ENCODE data around the gene CNKSR3. TPM values are rescaled to one million over a fixed set of nuclear protein-coding genes. Genes with fewer than 3 reads are reported as not detected.

Gene CNKSR3
- total RNA-seq (under 1 TPM; 0.50 to 0.62 TPM), polyA plus RNA-seq (not detected)

- DNase-seq, result peak in 1 of 5 donors; percentile 1
- no peak within 1 kb of the TSS for H3K27ac Mint-ChIP-seq
- H3K36me3 ChIP-seq (ENCODE audit: insufficient read depth, low read length), result no peaks in the 10 kb centered on the region
- H3K4me1 Mint-ChIP-seq, result peaks cover 10 to 16% (median 12%) of the 10 kb centered on the region in 3 donors
- ChIA-PET CTCF (no interaction called here), POLR2A (no interaction called here)
- no peaks in the 10 kb centered on the region for H3K27me3 ChIP-seq (ENCODE audit: insufficient read depth, low read length, poor library complexity, severe bottlenecking)
- no peaks in the 10 kb centered on the region for H3K36me3 Mint-ChIP-seq
- no peaks in the 10 kb centered on the region for H3K9me3 Mint-ChIP-seq
- H3K27ac ChIP-seq (ENCODE audit: low read depth, low read length), result peak within 1 kb of the TSS; percentile 7
- peak within 1 kb of the TSS; percentile 27 to 75 (median 64) for H3K4me3 Mint-ChIP-seq
- no peaks in the 10 kb centered on the region for H3K9me3 ChIP-seq (ENCODE audit: low read length)
- H3K4me3 ChIP-seq (ENCODE audit: low read length), result no peak within 1 kb of the TSS
- H3K4me1 ChIP-seq (ENCODE audit: insufficient read depth, low read length), result no peaks in the 10 kb centered on the region
- H3K27me3 Mint-ChIP-seq, result peaks cover 36 to 68% of the 10 kb centered on the region in 2 donors
These were observed at the start of gene CNKSR3 for GRCh38 chr6:154510144-154510905. TSS of gene CNKSR3 (minus strand) at chr6:154510685. CDS start at chr6:154510114, 571 bp downstream.

- Histone ChIP-seq H3K36me3 (ENCODE audit: insufficient read depth, low read length) (no peaks in the 10 kb centered on the region), H3K27me3 (ENCODE audit: insufficient read depth, low read length, poor library complexity, severe bottlenecking) (no peaks in the 10 kb centered on the region), H3K4me3 (ENCODE audit: low read length) (no peak overlapping the region), H3K9me3 (ENCODE audit: low read length) (no peaks in the 10 kb centered on the region), H3K4me1 (ENCODE audit: insufficient read depth, low read length) (no peaks in the 10 kb centered on the region), H3K27ac (ENCODE audit: low read depth, low read length) (no peak overlapping the region)
- no peaks in the 10 kb centered on the region for H3K36me3 Mint-ChIP-seq
- H3K9me3 Mint-ChIP-seq, result no peaks in the 10 kb centered on the region
- peaks cover 7 to 17% of the 10 kb centered on the region in 2 donors for H3K27me3 Mint-ChIP-seq
- POLR2A ChIA-PET, result no interaction called here
- no peak overlapping the region for H3K4me3 Mint-ChIP-seq
- CTCF ChIA-PET, result no interaction called here
- H3K27ac Mint-ChIP-seq, result no peak overlapping the region
- DNase-seq, result no peak
- no peaks in the 10 kb centered on the region for H3K4me1 Mint-ChIP-seq
These were observed 48.5 kb upstream of the CNKSR3 start for GRCh38 chr6:154558984-154559383.

GRCh38 chr6:154558513-154558912 is 48.0 kb upstream of the CNKSR3 start:
- Mint-ChIP-seq H3K4me3 (no peak overlapping the region), H3K36me3 (no peaks in the 10 kb centered on the region), H3K4me1 (no peaks in the 10 kb centered on the region), H3K9me3 (no peaks in the 10 kb centered on the region), H3K27me3 (peaks cover 7 to 19% of the 10 kb centered on the region in 2 donors), H3K27ac (no peak overlapping the region)
- no peak overlapping the region for H3K27ac ChIP-seq (ENCODE audit: low read depth, low read length)
- DNase-seq, result no peak
- CTCF ChIA-PET, result no interaction called here
- H3K9me3 ChIP-seq (ENCODE audit: low read length), result no peaks in the 10 kb centered on the region
- H3K4me3 ChIP-seq (ENCODE audit: low read length), result no peak overlapping the region
- H3K4me1 ChIP-seq (ENCODE audit: insufficient read depth, low read length), result no peaks in the 10 kb centered on the region
- POLR2A ChIA-PET, result no interaction called here
- H3K27me3 ChIP-seq (ENCODE audit: insufficient read depth, low read length, poor library complexity, severe bottlenecking), result no peaks in the 10 kb centered on the region
- H3K36me3 ChIP-seq (ENCODE audit: insufficient read depth, low read length), result no peaks in the 10 kb centered on the region

DNA sequence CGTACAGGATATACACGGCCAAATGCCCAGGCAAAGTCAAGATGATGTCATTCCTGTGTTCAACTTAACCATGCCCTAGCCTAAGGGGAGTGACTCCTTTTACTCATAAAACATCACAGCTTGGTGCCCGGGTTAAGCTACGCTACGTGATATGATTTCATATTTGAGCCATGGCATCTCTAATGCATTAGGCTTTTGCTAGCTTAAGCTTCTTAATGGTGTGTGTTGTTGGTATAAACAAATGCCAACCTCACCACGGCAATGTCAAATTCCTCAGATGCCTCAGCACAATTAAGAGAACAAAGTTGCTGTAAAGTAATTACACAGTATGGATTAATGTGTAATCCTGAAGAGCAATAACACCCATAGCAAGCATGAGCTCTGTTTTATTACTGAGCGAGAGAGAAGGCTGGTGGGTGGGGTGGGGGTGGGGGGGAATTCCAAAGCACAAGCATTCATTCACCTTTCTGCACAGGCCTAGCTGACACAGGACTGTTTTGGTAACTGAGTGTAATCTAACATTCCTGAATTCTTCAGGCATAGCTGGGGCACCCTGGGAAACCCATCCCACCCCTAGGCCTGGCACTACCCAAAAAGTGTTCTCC is 44.7 kb upstream of the CNKSR3 start:
- POLR2A ChIA-PET, result no interaction called here
- Mint-ChIP-seq H3K36me3 (no peaks in the 10 kb centered on the region), H3K9me3 (no peaks in the 10 kb centered on the region), H3K4me3 (no peak overlapping the region), H3K4me1 (no peaks in the 10 kb centered on the region), H3K27ac (no peak overlapping the region), H3K27me3 (peaks cover 4 to 9% of the 10 kb centered on the region in 2 donors)
- H3K27me3 ChIP-seq (ENCODE audit: insufficient read depth, low read length, poor library complexity, severe bottlenecking), result no peaks in the 10 kb centered on the region
- H3K9me3 ChIP-seq (ENCODE audit: low read length), result no peaks in the 10 kb centered on the region
- no peak overlapping the region for H3K4me3 ChIP-seq (ENCODE audit: low read length)
- H3K27ac ChIP-seq (ENCODE audit: low read depth, low read length), result no peak overlapping the region
- no peaks in the 10 kb centered on the region for H3K4me1 ChIP-seq (ENCODE audit: insufficient read depth, low read length)
- H3K36me3 ChIP-seq (ENCODE audit: insufficient read depth, low read length), result no peaks in the 10 kb centered on the region
- no peak for DNase-seq
- CTCF ChIA-PET, result no interaction called here

DNA sequence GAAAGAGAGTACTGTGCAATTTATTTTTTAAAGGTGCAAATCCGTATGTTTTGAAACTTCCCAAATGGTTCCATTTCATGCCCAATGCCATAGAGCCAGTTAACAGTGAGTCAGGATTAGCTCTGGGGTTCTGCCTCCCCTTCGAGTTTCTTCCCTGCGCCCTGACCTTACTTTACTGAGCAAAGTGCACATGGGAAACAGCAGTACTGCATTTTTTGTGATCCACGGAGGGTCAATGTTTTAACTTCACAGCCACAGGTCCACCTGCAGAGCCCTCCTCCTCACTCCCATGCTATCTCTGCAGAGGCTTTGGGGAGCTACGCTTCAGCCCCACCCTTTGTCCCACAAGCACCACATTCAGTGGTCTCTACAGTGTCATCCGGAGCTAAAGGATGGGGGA is 44.0 kb upstream of the CNKSR3 start:
- no peak for DNase-seq
- Histone ChIP-seq H3K36me3 (ENCODE audit: insufficient read depth, low read length) (no peaks in the 10 kb centered on the region), H3K27me3 (ENCODE audit: insufficient read depth, low read length, poor library complexity, severe bottlenecking) (no peaks in the 10 kb centered on the region), H3K9me3 (ENCODE audit: low read length) (no peaks in the 10 kb centered on the region), H3K27ac (ENCODE audit: low read depth, low read length) (no peak overlapping the region), H3K4me3 (ENCODE audit: low read length) (no peak overlapping the region), H3K4me1 (ENCODE audit: insufficient read depth, low read length) (no peaks in the 10 kb centered on the region)
- Mint-ChIP-seq H3K9me3 (no peaks in the 10 kb centered on the region), H3K4me1 (no peaks in the 10 kb centered on the region), H3K27ac (no peak overlapping the region), H3K4me3 (no peak overlapping the region), H3K36me3 (no peaks in the 10 kb centered on the region), H3K27me3 (peaks cover 4 to 9% of the 10 kb centered on the region in 2 donors)
- ChIA-PET CTCF (no interaction called here), POLR2A (no interaction called here)

GRCh38 chr6:154550779-154551178 is 40.3 kb upstream of the CNKSR3 start:
- H3K27ac ChIP-seq (ENCODE audit: low read depth, low read length), result no peak overlapping the region
- H3K9me3 Mint-ChIP-seq, result no peaks in the 10 kb centered on the region
- POLR2A ChIA-PET, result no interaction called here
- no peaks in the 10 kb centered on the region for H3K27me3 ChIP-seq (ENCODE audit: insufficient read depth, low read length, poor library complexity, severe bottlenecking)
- no peaks in the 10 kb centered on the region for H3K4me1 ChIP-seq (ENCODE audit: insufficient read depth, low read length)
- H3K36me3 ChIP-seq (ENCODE audit: insufficient read depth, low read length), result no peaks in the 10 kb centered on the region
- H3K27ac Mint-ChIP-seq, result no peak overlapping the region
- no peaks in the 10 kb centered on the region for H3K4me1 Mint-ChIP-seq
- H3K4me3 Mint-ChIP-seq, result no peak overlapping the region
- H3K36me3 Mint-ChIP-seq, result no peaks in the 10 kb centered on the region
- CTCF ChIA-PET, result no interaction called here
- no peak for DNase-seq
- no peak overlapping the region for H3K4me3 ChIP-seq (ENCODE audit: low read length)
- no peaks in the 10 kb centered on the region for H3K9me3 ChIP-seq (ENCODE audit: low read length)
- peaks cover 0 to 6% of the 10 kb centered on the region in 2 donors for H3K27me3 Mint-ChIP-seq

- CTCF ChIA-PET, result no interaction called here
- Mint-ChIP-seq H3K27ac (no peak overlapping the region), H3K4me3 (no peak overlapping the region), H3K36me3 (no peaks in the 10 kb centered on the region), H3K9me3 (no peaks in the 10 kb centered on the region), H3K4me1 (no peaks in the 10 kb centered on the region), H3K27me3 (peaks cover 0 to 4% of the 10 kb centered on the region in 2 donors)
- Histone ChIP-seq H3K4me3 (ENCODE audit: low read length) (no peak overlapping the region), H3K9me3 (ENCODE audit: low read length) (no peaks in the 10 kb centered on the region), H3K27ac (ENCODE audit: low read depth, low read length) (no peak overlapping the region), H3K4me1 (ENCODE audit: insufficient read depth, low read length) (no peaks in the 10 kb centered on the region), H3K27me3 (ENCODE audit: insufficient read depth, low read length, poor library complexity, severe bottlenecking) (no peaks in the 10 kb centered on the region), H3K36me3 (ENCODE audit: insufficient read depth, low read length) (no peaks in the 10 kb centered on the region)
- POLR2A ChIA-PET, result no interaction called here
- no peak for DNase-seq
These were observed 38.7 kb upstream of the CNKSR3 start for GRCh38 chr6:154549179-154549578.

DNA sequence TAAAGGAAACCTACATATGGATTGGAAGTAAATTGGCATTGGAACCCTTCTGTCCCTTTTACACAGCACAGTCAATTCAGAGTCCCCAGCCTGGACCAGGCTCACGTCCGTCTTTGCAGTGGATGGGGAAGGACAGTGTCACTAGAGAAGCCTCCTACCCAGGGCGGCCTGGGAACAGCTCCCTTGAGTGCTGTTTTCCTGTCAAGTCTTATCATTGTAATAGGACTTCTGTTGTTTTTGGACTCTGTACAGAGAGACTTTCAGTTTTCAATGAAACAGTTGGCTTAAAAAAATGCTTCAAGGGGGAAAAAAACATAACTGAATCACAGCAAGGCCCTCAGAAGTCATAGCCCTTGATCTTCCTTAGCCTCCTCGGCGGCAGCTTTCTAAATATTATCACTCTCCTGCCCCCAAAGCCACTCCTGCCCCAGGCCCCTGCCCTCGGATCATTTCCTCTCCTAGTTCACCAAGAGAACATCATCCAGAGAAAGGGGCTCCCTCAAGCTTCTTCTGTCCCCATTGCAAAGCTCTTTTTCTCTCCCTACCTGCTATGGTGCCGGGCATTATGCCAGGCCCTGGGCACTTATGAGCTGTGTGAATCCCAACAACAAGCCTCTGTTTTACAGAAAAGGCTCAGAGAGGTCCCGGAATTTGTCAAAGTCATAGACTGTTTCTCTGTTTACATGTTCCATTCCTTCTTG is 37.8 kb upstream of the CNKSR3 start:
- Histone ChIP-seq H3K9me3 (ENCODE audit: low read length) (no peaks in the 10 kb centered on the region), H3K4me3 (ENCODE audit: low read length) (no peak overlapping the region), H3K36me3 (ENCODE audit: insufficient read depth, low read length) (no peaks in the 10 kb centered on the region), H3K4me1 (ENCODE audit: insufficient read depth, low read length) (no peaks in the 10 kb centered on the region), H3K27ac (ENCODE audit: low read depth, low read length) (no peak overlapping the region), H3K27me3 (ENCODE audit: insufficient read depth, low read length, poor library complexity, severe bottlenecking) (no peaks in the 10 kb centered on the region)
- ChIA-PET CTCF (interaction anchor here (0.8 kb wide), 1 partner anchor 620 kb away, joined by 3 read pairs; no protein-coding TSS in a partner anchor), POLR2A (no interaction called here)
- no peaks in the 10 kb centered on the region for H3K4me1 Mint-ChIP-seq
- H3K27ac Mint-ChIP-seq, result no peak overlapping the region
- no peaks in the 10 kb centered on the region for H3K27me3 Mint-ChIP-seq
- no peaks in the 10 kb centered on the region for H3K9me3 Mint-ChIP-seq
- DNase-seq, result no peak
- no peaks in the 10 kb centered on the region for H3K36me3 Mint-ChIP-seq
- no peak overlapping the region for H3K4me3 Mint-ChIP-seq

Data from CD8-positive, alpha-beta memory T cell (primary cell).